ENCODE data around the gene SREK1. TPM values are rescaled to one million over a fixed set of nuclear protein-coding genes. Genes with fewer than 3 reads are reported as not detected.

SREK1 gene
- total and polyA plus RNA-seq, 9 of the 15 experiments (the other 6 are each of a cell fraction or from before 2014, with no cell fraction given), result 40.8 to 128 (median 81.9) TPM

DNA sequence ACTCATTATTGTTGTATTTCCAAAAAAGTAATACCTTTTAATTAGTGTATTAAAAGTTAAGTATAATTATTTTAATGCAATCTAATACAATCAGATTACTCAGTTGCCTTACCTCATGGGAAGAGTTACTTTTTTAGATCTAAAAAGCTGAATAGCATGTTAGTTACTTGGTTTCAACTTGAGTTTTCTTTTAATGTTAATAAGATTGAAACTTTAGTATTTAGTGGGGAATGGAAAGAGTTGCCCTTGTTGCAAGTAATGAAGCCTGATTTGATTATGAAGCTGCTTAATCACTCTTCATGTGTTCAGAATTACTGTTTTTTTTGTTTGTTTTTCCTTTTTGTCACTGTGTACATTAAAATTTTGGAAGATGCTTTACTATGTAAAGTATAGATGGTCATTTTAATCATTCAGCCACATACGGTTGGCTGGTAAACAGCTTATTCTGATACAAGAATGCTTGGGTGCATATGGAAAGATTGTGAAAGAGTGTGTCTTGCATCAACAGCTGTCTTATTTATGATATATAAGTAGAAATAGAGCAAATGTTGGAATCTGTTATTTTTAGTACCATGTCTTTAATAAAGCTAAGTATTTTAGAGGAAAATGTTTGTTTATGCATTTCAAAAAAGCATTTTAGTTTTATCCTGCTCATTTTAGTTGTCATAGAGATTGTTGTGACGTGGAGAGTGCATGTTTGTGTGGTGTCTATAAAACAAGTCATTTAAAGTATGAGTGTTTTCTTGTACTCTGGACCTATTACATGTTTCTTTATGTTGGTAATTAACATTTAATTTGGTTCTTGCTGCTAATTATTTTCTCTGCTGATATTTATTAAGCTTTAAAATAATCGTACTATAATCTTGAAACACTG lies 36.4 kb downstream of the SREK1 start (continued):
- no peak for TF ChIP-seq CHD4 (IDR thresholded peaks at IDR 0.05; ENCODE audit: insufficient read depth, insufficient replicate concordance, low read depth, low read length, poor library complexity, severe bottlenecking)
- TF ChIP-seq KDM4B (IDR thresholded peaks at IDR 0.05; ENCODE audit: borderline replicate concordance in 2 of 2, low read depth in 1 of 2), result no peak
- TF ChIP-seq ZFP30 (CRISPR knock-in tag; IDR thresholded peaks at IDR 0.05; ENCODE audit: borderline replicate concordance), result no peak
- TF ChIP-seq DNMT1 (IDR thresholded peaks at IDR 0.05), result no peak
- TF ChIP-seq, protein P1, sequence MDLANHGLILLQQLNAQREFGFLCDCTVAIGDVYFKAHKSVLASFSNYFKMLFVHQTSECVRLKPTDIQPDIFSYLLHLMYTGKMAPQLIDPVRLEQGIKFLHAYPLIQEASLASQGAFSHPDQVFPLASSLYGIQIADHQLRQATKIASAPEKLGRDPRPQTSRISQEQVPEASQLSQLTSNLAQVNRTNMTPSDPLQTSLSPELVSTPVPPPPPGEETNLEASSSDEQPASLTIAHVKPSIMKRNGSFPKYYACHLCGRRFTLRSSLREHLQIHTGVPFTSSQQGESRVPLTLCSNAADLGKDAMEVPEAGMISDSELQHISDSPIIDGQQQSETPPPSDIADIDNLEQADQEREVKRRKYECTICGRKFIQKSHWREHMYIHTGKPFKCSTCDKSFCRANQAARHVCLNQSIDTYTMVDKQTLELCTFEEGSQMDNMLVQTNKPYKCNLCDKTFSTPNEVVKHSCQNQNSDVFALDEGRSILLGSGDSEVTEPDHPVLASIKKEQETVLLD (IDR thresholded peaks at IDR 0.05), result no peak
- no peak for TF ChIP-seq HDGF (IDR thresholded peaks at IDR 0.05)
- TF ChIP-seq, protein P2, sequence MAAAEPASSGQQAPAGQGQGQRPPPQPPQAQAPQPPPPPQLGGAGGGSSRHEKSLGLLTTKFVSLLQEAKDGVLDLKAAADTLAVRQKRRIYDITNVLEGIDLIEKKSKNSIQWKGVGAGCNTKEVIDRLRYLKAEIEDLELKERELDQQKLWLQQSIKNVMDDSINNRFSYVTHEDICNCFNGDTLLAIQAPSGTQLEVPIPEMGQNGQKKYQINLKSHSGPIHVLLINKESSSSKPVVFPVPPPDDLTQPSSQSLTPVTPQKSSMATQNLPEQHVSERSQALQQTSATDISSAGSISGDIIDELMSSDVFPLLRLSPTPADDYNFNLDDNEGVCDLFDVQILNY (CRISPR knock-in tag; IDR thresholded peaks at IDR 0.05), result no peak
